KMS-11 (cell line): ENCODE results near the gene NSUN7.
"Not testable (repeated sequence)": the region's sequence is repeated elsewhere in the genome, so short reads cannot be mapped to it uniquely, and the experiment has no call there.

Experiments
- H2AFZ ChIP-seq: fragments of 200-600 bp; sonication (generic); 2 replicates; pipeline ENCODE4 v1.6.1; 2016; ENCODE audit warnings: antibody characterized with exemption, mixed run types, low read depth
- H3K27ac ChIP-seq: fragments of 200-600 bp; sonication (generic); 2 replicates; pipeline ENCODE4 v1.6.1; 2016; ENCODE audit warnings: mild to moderate bottlenecking, mixed run types
- H3K27me3 ChIP-seq: fragments of 200-600 bp; sonication (generic); 2 replicates; pipeline ENCODE4 v1.6.1; 2017; ENCODE audit warnings: mild to moderate bottlenecking, low read depth, mixed run types, moderate library complexity; ENCODE audit not compliant: insufficient read depth
- H3K36me3 ChIP-seq: fragments of 200-600 bp; sonication (generic); 2 replicates; pipeline ENCODE4 v1.6.1; 2017; ENCODE audit warnings: mild to moderate bottlenecking, mixed run types; ENCODE audit not compliant: insufficient read depth
- H3K4me1 ChIP-seq: fragments of 200-600 bp; sonication (generic); 2 replicates; pipeline ENCODE4 v1.6.1; 2016; ENCODE audit warnings: mild to moderate bottlenecking, low read depth, mixed run types; ENCODE audit not compliant: poor library complexity, severe bottlenecking
- H3K4me2 ChIP-seq: fragments of 200-600 bp; sonication (generic); 2 replicates; pipeline ENCODE4 v1.7.0; 2016; ENCODE audit warnings: mild to moderate bottlenecking, mixed run types
- H3K4me3 ChIP-seq: fragments of 200-600 bp; sonication (generic); IDR thresholded peaks from 2 replicates; pipeline ENCODE4 v1.6.1; 2017; ENCODE audit warnings: low read depth, low read length, mixed read lengths; ENCODE audit not compliant: insufficient read depth
- H3K79me2 ChIP-seq: fragments of 200-600 bp; sonication (generic); 2 replicates; pipeline ENCODE4 v1.6.1; 2016; ENCODE audit warnings: low read depth, mixed run types; ENCODE audit not compliant: insufficient read depth
- H3K9ac ChIP-seq: fragments of 200-600 bp; sonication (generic); 2 replicates; pipeline ENCODE4 v1.6.1; 2016; ENCODE audit warnings: mild to moderate bottlenecking, mixed run types
- H4K20me1 ChIP-seq: fragments of 200-600 bp; sonication (generic); 2 replicates; pipeline ENCODE4 v1.6.1; 2016; ENCODE audit warnings: mild to moderate bottlenecking, mixed run types; ENCODE audit not compliant: insufficient read depth
- TF ChIP-seq, protein P1 (sequence below): fragments of 200-600 bp; sonication (generic); conservative IDR thresholded peaks from 2 replicates; pipeline ENCODE4 v1.6.1; 2017; ENCODE audit warnings: low read depth, mild to moderate bottlenecking, antibody characterized with exemption, low read length, moderate library complexity, mixed read lengths

Gene NSUN7

DNA sequence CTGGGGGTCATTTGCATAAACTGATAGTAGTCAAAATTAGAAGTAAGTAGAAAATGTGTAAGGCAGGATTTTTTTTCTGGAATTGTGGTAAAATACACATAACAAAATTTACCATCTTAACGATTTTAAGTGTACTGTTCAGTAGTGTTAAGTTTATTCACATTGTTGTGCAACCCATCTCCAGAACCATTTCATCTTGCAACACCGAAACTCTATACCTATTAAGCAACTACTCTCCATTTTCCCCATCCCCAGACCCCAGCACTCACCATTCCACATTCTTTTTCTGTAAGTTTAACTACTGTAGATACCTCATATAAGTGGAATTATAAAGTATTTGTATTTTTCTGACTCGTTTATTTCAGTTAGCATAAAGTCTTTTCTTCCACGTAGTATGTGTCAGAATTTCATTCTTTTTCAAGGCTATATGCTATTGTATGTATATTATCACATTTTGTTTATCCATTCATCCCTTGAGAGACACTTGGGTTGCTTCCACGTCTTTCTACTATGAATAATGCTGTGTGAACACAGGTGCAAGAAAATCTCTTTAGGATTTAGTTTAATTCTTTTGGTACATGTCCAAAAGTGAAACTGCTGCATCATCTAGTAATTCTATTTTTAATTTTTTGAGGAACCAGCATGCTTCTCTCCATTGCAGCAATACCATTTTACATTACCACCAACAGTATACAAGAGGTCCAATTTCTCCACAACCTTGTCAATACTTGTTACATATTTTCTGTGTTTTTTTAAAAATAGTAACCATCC, 39.1 kb upstream of the NSUN7 start:
- Histone ChIP-seq H3K4me1 (peaks cover 19% of the 10 kb centered on the region), H3K79me2 (no peaks in the 10 kb centered on the region), H3K27ac (no peak overlapping the region), H3K9ac (no peak overlapping the region), H3K4me3 (no peak overlapping the region), H4K20me1 (no peaks in the 10 kb centered on the region), H2AFZ (no peak overlapping the region), H3K4me2 (peak overlapping the region; percentile 38; the same call in 1 of the 2 replicates), H3K36me3 (no peaks in the 10 kb centered on the region), H3K27me3 (no peaks in the 10 kb centered on the region)
- TF ChIP-seq, protein P1, sequence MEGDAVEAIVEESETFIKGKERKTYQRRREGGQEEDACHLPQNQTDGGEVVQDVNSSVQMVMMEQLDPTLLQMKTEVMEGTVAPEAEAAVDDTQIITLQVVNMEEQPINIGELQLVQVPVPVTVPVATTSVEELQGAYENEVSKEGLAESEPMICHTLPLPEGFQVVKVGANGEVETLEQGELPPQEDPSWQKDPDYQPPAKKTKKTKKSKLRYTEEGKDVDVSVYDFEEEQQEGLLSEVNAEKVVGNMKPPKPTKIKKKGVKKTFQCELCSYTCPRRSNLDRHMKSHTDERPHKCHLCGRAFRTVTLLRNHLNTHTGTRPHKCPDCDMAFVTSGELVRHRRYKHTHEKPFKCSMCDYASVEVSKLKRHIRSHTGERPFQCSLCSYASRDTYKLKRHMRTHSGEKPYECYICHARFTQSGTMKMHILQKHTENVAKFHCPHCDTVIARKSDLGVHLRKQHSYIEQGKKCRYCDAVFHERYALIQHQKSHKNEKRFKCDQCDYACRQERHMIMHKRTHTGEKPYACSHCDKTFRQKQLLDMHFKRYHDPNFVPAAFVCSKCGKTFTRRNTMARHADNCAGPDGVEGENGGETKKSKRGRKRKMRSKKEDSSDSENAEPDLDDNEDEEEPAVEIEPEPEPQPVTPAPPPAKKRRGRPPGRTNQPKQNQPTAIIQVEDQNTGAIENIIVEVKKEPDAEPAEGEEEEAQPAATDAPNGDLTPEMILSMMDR = no peak

DNA sequence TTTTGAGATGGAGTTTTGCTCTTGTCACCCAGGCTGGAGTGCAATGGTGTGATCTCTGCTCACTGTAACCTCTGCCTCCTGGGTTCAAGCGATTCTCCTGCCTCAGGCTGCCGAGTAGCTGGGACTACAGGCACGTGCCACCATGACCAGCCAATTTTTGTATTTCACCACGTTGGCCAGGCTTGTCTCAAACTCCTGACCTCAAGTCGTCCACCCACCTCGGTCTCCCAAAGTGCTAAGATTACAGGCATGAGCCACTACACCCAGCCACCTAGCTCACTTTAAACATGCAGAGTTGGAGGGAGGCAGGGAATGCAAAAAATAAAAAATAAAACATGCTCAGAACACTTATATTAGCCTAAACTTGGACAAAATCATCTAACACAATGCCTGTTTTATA, 36.8 kb upstream of the NSUN7 start:
- H3K79me2 ChIP-seq, H3K9ac ChIP-seq, H3K4me2 ChIP-seq, H3K4me3 ChIP-seq, H3K27me3 ChIP-seq, H3K36me3 ChIP-seq, H3K27ac ChIP-seq, H4K20me1 ChIP-seq, H2AFZ ChIP-seq: not testable (repeated sequence)
- peaks cover 26% of the 10 kb centered on the region for H3K4me1 ChIP-seq

DNA sequence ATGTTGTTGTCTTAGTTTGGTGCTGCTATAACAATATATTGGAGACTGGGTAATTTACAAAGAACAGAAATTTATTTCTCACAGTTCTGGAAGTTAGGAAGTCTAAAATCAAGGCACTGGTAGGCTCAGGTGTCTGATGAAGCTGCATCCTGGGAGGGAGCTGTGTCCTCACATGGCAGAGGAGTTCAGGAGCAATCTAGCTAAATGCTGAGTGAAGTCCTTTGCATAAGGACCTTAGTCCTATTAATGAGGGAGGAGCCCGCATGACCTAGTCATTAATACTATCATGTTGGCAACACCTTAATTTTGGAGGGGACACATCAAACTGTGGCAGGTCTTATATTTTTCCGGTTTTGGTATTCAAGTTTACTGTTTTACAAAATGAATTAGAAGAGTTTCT, 36.0 kb upstream of the NSUN7 start:
- Histone ChIP-seq H3K4me3 (no peak overlapping the region), H3K27me3 (no peaks in the 10 kb centered on the region), H3K79me2 (no peaks in the 10 kb centered on the region), H4K20me1 (no peaks in the 10 kb centered on the region), H3K36me3 (no peaks in the 10 kb centered on the region), H3K4me1 (peaks cover 34% of the 10 kb centered on the region), H3K4me2 (no peak overlapping the region), H3K9ac (no peak overlapping the region), H2AFZ (no peak overlapping the region), H3K27ac (no peak overlapping the region)
- TF ChIP-seq, protein P1 = no peak

DNA sequence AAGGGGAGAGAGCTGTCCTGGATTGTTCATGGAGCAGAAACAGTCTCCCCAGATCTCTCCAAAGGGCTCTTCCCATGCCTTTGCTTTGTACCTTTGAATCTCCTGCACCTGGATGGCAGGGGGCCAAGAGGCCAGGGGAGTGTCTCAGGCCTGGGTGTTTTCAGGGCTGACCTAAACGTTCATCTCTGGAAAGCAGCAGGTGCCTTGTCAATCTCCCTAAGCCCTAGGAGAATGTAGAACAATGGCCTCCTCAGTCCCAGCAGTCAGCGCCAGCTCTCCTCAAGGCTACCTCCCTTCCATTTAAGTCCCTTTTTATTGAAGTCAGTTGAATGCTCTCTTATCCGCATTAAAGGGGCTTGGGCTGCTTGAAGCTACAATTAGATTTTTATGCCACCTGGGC, 31.2 kb upstream of the NSUN7 start:
- no peak overlapping the region for H3K27ac ChIP-seq
- no peaks in the 10 kb centered on the region for H3K36me3 ChIP-seq
- H3K9ac ChIP-seq = no peak overlapping the region
- no peaks in the 10 kb centered on the region for H3K27me3 ChIP-seq
- H3K79me2 ChIP-seq = no peaks in the 10 kb centered on the region
- H3K4me2 ChIP-seq = peak overlapping the region; percentile 59
- TF ChIP-seq, protein P1 = no peak
- H3K4me3 ChIP-seq = no peak overlapping the region
- peaks cover 20% of the 10 kb centered on the region for H3K4me1 ChIP-seq
- no peaks in the 10 kb centered on the region for H4K20me1 ChIP-seq
- H2AFZ ChIP-seq = peak overlapping the region; percentile 25; the same call in 1 of the 2 replicates

DNA sequence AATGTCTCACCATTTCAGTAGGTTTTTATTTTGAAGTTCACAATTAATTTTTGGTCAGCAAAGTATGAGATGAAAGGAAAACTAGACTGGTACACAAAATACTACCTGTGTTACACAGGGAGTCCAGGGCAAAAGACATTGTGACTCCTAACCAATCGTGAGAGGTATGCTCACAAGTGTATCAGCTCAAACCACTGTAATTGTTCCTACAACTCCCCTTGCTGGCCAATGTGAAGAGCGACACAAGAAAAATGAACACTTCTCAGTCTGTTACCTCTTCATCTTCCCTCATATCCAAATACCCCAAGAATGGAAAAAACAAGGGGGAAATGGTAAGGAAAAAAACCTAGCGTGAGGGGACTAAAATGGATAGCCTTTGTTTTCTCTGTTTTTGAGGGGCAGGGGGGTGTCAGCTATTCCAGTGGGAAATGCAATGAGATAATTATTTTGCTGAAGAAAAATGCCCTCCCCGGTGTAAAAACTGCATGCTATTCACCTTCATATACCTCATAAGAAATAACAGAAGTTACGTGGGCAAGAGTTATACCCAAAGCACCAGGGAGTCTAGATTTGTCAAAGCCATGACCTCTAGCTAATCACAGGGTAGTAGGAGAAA, 30.6 kb upstream of the NSUN7 start:
- no peaks in the 10 kb centered on the region for H4K20me1 ChIP-seq
- peaks cover 20% of the 10 kb centered on the region for H3K4me1 ChIP-seq
- H3K4me3 ChIP-seq = no peak overlapping the region
- no peaks in the 10 kb centered on the region for H3K79me2 ChIP-seq
- H3K36me3 ChIP-seq = no peaks in the 10 kb centered on the region
- H3K27ac ChIP-seq = no peak overlapping the region
- H3K27me3 ChIP-seq = no peaks in the 10 kb centered on the region
- no peak overlapping the region for H3K9ac ChIP-seq
- TF ChIP-seq, protein P1 = peak; percentile 63
- peak overlapping the region; percentile 25; the same call in 1 of the 2 replicates for H2AFZ ChIP-seq
- peak overlapping the region; percentile 59 for H3K4me2 ChIP-seq
